Body of pancreas (tissue), 4 donors: Measurements from ENCODE around the gene NOTCH4. TPM values are rescaled to one million over a fixed set of nuclear protein-coding genes. Genes with fewer than 3 reads are reported as not detected.
"Not testable (repeated sequence)": the region's sequence is repeated elsewhere in the genome, so short reads cannot be mapped to it uniquely, and the experiment has no call there.

ENCODE experiments used
- ATAC-seq: fragments of 150-250 bp; one replicate; pipeline ENCODE4 v1.9.1; 2016
- DNase-seq, 4 donors: peaks; one replicate each; pipeline ENCODE4 v3.0.0-alpha.2; 2019
- H3K27ac ChIP-seq, 4 donors: fragments of 200-600 bp; sonication (generic); 1 replicate in 3 of 4; 2 replicates in 1 of 4; pipeline versions ENCODE4 v1.5.1 to v1.6.1; 2016 to 2019; ENCODE audit warnings: mild to moderate bottlenecking in 1 of 4, mixed read lengths in 1 of 4, moderate library complexity in 1 of 4
- H3K27me3 ChIP-seq, 2 donors: fragments of 200-600 bp; sonication (generic); one replicate each; pipeline ENCODE4 v1.6.0; 2016; ENCODE audit warnings: mild to moderate bottlenecking in 1 of 2
- H3K36me3 ChIP-seq, 2 donors: fragments of 200-600 bp; sonication (generic); replicated peaks in 1 of 2; 2 replicates each; pipeline ENCODE4 v1.5.1; 2016; ENCODE audit warnings: low read depth in 2 of 2; ENCODE audit not compliant: insufficient read depth in 1 of 2
- H3K4me1 ChIP-seq: fragments of 200-600 bp; sonication (generic); one replicate; pipeline ENCODE4 v1.6.0; 2016
- H3K4me3 ChIP-seq, 2 donors: fragments of 200-600 bp; sonication (generic); 1 replicate in 1 of 2; 2 replicates in 1 of 2; pipeline ENCODE4 v1.5.1; 2016 to 2019
- H3K9me3 ChIP-seq, 3 donors: fragments of 200-600 bp; sonication (generic); 1 replicate in 2 of 3; 2 replicates in 1 of 3; pipeline ENCODE4 v1.5.1; 2016
- CTCF ChIP-seq, 7 experiments: fragments of 450-650 bp in 4 of 7; fragments of 200-600 bp in 3 of 7; sonication (generic) in 3 of 7; IDR thresholded peaks; one replicate each; pipeline ENCODE4 v1.5.1; 2016 to 2019; ENCODE audit warnings: antibody characterized with exemption in 7 of 7
- POLR2A ChIP-seq, 3 donors: fragments of 450-650 bp; IDR thresholded peaks; one replicate each; pipeline ENCODE4 v1.6.1; 2016; ENCODE audit warnings: antibody characterized with exemption in 3 of 3, mild to moderate bottlenecking in 2 of 3
- WGBS, 2 donors: methylation state at CpG; one replicate each; pipeline ENCODE4 v1.1.5; 2017; 5-methylcytosine and 5-hydroxymethylcytosine counted together
- intact Hi-C: fragments of 100-400 bp; cut with DNase I; formaldehyde crosslinking; loops from one replicate; pipeline ENCODE4 v1.15.1; 2023
- total RNA-seq, 2 donors: library from RNA; depleted of rRNA; stranded (reverse); fragments of >200 nt; gene quantifications; one replicate each; pipeline ENCODE4 v1.1.0, GENCODE V29; 2016

Gene NOTCH4
- total RNA-seq, 2 donors from 2014 or later: 10.6 to 48.1 TPM

GRCh38 chr6:32244946-32245398, 21.1 kb upstream of the NOTCH4 start:
- Histone ChIP-seq H3K27ac (peak overlapping the region in 2 of 4 donors; percentile 28), H3K4me3 (no peak overlapping the region), H3K27me3 (no peaks in the 10 kb centered on the region), H3K36me3 (no peaks in the 10 kb centered on the region), H3K4me1 (peaks cover 7% of the 10 kb centered on the region), H3K9me3 (no peaks in the 10 kb centered on the region)
- WGBS, 2 donors: 2% methylated on average over 14 of the region's 14 CpGs
- peak; percentile 70 to 79 (median 72) for DNase-seq
- TF ChIP-seq POLR2A (IDR thresholded peaks at IDR 0.05) (no peak), CTCF (IDR thresholded peaks at IDR 0.05) (peak; percentile 61 to 90 (median 84))
- intact Hi-C loops: no loop called here
- peak; percentile 82 for ATAC-seq

GRCh38 chr6:32244270-32244669, 20.4 kb upstream of the NOTCH4 start:
- DNase-seq (peak in 1 of 4 donors; percentile 19), ATAC-seq (peak; percentile 40)
- no peak overlapping the region for H3K4me3 ChIP-seq

GRCh38 chr6:32242318-32242813, 18.5 kb upstream of the NOTCH4 start:
- DNase-seq, H3K4me3 ChIP-seq, H3K27ac ChIP-seq, H3K36me3 ChIP-seq, H3K4me1 ChIP-seq, H3K9me3 ChIP-seq, H3K27me3 ChIP-seq, ATAC-seq, intact Hi-C loops: not testable (repeated sequence)
- WGBS, 2 donors: 64 to 80% methylated on average over 4 of the region's 4 CpGs

More at GRCh38 chr6:32244270-32244669, 20.4 kb upstream of the NOTCH4 start:
- Histone ChIP-seq H3K27me3 (no peaks in the 10 kb centered on the region), H3K4me1 (peaks cover 7% of the 10 kb centered on the region), H3K9me3 (no peaks in the 10 kb centered on the region), H3K27ac (peak overlapping the region in 1 of 4 donors; percentile 28), H3K36me3 (no peaks in the 10 kb centered on the region)
- intact Hi-C loops: no loop called here
- WGBS, 2 donors: 75 to 78% methylated on average over 4 of the region's 4 CpGs
- TF ChIP-seq CTCF (IDR thresholded peaks at IDR 0.05) (no peak), POLR2A (IDR thresholded peaks at IDR 0.05) (no peak)

GRCh38 chr6:32240686-32241085, 16.8 kb upstream of the NOTCH4 start:
- intact Hi-C loops: no loop called here
- ATAC-seq (no peak), DNase-seq (no peak)
- Histone ChIP-seq H3K36me3 (no peaks in the 10 kb centered on the region), H3K9me3 (no peaks in the 10 kb centered on the region), H3K4me3 (no peak overlapping the region), H3K4me1 (peaks cover 7% of the 10 kb centered on the region), H3K27ac (no peak overlapping the region), H3K27me3 (no peaks in the 10 kb centered on the region)
- 85 to 92% methylated on average over 1 of the region's 1 CpG for whole genome bisulfite sequencing, 2 donors
- TF ChIP-seq POLR2A (IDR thresholded peaks at IDR 0.05): no peak
- TF ChIP-seq CTCF (IDR thresholded peaks at IDR 0.05): no peak

- Histone ChIP-seq H3K4me1 (no peaks in the 10 kb centered on the region), H3K27me3 (no peaks in the 10 kb centered on the region), H3K27ac (no peak overlapping the region), H3K36me3 (no peaks in the 10 kb centered on the region), H3K4me3 (no peak overlapping the region), H3K9me3 (no peaks in the 10 kb centered on the region)
- TF ChIP-seq POLR2A (IDR thresholded peaks at IDR 0.05) (no peak), CTCF (IDR thresholded peaks at IDR 0.05) (no peak)
- 72 to 74% methylated on average over 2 of the region's 2 CpGs for WGBS, 2 donors
- intact Hi-C loops: no loop called here
- no peak for ATAC-seq
- DNase-seq: no peak
Measured at GRCh38 chr6:32239462-32239861, 15.6 kb upstream of the NOTCH4 start.
